HG03342 (cell line): ENCODE results near the gene AGAP2.
"Not testable (repeated sequence)": the region's sequence is repeated elsewhere in the genome, so short reads cannot be mapped to it uniquely, and the experiment has no call there.

ENCODE experiments used
- ATAC-seq: cut with Tn5 transposase; IDR thresholded peaks from one replicate; pipeline ENCODE4 v1.9.1; 2021; ENCODE audit warnings: mild to moderate bottlenecking, moderate library complexity; ENCODE audit not compliant: unreplicated experiment

Gene AGAP2

DNA sequence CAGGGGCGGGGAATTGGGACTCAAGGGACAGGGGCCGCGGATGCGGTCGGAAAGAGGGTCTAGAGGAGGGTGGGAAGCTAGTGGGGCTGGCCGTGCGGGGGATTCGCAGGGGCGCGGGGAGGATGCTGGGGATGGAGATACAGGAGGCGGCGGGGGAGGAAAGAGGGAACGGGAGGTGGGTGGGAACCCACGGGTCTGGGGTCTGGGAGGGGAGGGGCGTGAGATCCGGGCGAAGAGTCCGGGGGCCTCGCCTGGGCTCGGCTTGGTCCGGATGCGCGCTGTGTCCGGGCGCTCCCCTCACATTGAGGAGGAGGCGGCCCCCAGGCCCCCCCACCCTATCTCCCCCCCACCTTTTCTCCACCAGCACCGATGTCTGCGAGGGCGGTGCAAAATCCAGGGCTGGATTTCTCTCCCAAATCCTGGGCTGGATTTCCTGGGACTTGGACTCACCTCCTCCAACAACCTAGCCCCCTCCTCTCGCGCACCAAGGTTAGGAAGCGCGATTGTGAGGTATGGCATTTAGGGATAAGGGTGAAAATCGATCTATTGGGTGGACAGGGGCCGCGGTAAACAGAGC lies at the start of gene AGAP2:
TSS of gene AGAP2 (minus strand) at position 82 of the 577 bp plus-strand sequence. CDS start 496 bp downstream, outside the sequence.
- no peak for ATAC-seq

DNA sequence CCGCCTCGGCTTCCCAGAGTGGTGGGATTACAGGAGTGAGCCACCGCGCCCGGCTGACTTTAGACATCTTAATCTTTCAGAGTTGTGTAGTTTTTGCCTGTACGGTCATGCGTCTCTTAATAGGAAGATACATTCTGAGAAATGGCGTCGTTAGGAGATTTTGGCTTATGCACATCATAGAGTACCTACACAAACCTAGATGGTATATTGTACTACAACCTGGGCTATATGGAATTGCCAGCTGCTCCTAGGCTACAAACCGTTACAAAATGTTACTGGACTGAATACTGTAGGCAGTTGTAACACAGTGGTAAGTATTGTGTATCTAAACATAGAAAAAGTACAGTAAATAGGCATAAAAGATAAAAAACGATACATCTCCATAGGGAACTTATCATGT lies 45.3 kb upstream of the AGAP2 start:
- ATAC-seq = no peak

DNA sequence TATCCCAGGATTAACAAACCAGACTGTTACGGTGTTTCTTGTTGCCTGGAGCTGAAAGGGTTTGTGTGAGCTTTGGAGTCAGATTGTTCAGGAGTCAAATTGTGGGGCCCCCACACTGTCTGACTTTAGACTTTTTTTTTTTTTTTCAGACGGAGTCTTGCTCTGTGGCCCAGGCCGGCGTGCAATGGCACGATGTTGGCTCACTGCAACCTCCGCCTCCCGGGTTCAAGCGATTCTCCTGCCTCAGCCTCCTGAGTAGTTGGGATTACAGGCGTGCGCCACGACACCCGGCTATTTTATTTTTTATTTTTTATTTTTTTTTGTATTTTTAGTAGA lies 44.9 kb upstream of the AGAP2 start:
- ATAC-seq = no peak

DNA sequence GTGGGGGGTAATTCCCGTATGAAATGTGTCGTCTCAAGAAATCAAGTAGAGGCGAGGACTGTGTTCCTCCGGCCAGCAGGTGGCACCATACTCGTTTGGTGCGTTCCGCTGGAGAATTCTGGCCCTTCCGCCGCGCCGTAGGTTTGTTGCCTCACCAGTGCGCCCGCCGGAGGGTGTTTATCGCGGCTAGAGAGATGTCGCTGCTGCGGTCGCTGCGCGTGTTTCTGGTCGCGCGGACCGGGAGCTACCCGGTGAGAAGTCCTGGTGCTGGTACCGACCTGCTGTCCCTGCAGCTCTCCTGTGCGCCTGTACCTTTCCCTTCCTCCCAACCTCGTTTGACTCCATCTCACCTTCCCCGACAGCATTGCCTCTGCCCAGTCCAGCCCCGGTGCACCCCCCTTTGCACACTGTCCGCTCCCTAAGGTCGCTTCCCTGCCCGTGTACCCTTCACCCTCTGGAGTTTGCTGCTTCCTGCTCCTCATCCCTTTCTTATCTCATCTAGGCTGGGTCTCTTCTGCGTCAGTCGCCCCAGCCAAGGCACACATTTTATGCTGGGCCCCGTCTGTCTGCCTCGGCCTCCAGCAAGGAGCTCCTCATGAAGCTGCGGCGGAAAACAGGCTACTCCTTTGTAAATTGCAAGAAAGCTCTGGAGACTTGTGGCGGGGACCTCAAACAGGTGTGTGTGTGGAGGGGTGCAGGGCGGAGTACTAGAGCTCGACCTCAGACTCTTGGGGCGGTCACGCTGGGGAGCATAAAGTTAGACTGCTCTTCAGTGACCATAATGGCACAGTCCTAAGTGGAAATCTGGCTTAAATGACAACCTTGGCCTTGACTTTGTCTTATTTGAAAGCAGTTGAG lies 44.3 kb upstream of the AGAP2 start, which contains the start of gene TSFM:
TSS of gene TSFM (plus strand) at position 180 of the 858 bp plus-strand sequence. CDS start at position 195, 15 bp downstream.
- ATAC-seq = peak; percentile 80

DNA sequence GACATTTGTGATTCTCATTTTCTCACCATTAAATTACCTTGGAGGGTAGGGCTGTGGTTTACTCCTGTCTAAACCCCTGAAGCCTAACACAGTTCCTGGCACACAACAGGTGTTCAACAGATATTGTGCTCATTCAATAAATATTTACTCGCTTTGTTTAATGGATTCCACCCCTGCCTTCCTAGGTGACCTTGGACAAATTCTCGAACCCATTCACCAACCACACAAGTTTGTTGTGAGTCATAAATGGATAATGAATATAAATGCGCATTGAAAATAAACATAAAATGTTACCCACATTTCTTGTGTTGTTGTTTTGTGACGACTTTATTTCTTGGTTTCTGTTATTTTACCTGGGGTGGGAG lies 43.7 kb upstream of the AGAP2 start:
- peak; percentile 18 for ATAC-seq

DNA sequence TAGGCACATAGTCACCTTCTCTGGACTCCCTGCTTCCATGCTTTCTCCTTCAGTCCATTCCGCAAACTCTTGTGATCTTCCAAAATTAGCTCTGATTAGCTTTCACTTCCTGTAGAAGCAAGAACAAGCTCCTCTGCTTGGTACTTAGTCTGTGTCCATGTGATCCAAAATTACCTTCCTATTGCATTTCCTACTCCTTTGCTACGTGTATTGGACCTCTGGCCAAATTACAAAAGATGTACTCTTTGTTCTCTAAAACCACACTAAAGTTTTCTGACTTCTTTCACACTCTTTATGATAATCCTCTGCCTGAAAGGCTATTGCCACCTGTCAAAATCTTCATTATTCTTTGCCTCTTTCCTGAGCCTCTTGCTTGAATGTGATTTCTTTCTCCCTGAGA lies 43.3 kb upstream of the AGAP2 start:
- no peak for ATAC-seq

DNA sequence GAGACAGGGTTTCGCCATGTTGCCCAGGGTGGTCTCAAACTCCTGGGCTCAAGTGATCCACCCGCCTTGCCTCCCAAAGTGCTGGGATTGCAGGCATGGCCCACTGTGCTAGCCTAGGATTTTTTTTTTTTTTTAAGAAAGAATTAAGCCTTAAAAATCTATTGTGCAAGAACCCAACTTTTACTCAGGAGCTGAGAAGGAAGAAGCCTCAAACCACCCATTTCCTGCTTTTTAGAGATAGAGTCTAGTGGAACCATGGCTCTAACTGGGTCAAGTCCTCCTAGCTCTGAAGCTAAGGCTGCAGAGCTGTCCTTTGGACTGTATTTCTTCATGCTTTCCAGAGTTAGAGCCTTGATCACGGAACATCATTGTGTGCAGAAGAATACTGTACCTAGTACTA lies 42.7 kb upstream of the AGAP2 start:
- ATAC-seq = no peak

DNA sequence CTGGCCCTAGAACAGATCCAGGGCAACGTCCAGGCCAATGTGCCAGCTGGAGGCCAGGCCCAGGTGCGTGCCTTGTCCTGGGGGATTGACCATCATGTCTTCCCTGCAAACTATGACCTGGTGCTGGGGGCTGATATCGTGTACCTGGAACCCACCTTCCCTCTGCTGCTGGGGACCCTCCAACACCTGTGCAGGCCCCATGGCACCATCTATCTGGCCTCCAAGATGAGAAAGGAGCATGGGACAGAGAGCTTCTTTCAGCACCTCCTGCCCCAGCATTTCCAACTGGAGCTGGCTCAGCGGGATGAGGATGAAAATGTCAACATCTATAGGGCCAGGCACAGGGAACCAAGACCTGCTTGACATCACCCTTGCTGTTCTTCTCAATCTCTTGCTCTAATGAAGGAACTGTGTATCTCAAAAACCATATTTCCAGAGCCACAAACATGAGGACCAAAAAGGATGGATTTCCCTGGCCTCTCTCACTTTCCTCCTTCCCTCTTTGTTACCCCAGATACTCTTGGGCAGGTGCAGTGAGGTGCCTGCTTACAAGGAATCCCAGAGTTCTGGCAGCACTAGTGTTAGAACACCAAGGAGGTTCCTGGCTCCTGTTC lies 41.8 kb upstream of the AGAP2 start:
- no peak for ATAC-seq

DNA sequence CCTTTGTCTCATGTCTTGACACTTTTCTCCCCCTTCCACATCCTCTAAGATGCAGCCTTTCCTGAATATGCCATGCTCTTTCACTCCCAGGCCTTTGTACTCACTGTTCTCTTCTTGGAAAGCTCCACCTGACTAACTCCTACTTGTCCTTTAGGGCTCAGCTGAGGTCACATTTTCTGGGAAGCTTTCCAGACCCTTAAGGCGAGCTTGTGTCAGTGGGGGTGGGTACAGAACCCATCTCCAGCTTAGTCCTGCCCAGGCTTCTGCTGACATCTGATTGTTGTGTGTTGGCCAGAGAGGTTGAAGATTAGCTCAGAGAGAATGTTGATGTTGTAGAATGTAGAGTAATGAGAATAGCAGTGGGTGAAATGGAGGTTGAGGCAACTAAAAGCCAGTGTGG lies 41.2 kb upstream of the AGAP2 start:
- no peak for ATAC-seq

DNA sequence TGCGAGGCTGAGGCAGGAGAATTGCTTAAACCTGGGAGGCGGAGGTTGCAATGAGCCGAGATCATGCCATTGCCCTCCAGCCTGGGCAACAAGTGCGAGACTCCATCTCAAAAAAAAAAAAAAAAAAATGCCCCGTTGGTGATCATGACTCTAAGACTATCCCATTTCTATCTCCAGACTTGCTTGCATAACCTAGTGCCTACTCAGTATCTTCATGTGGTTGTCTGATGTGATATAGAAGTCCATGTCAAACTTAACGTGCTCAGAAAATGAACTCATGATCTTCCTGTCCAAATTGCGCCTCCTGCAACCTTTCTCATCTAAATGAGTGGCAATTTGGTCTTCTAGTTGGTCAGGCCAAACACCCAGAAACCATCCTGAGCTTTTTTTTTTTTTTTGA lies 39.4 kb upstream of the AGAP2 start:
- ATAC-seq = no peak

DNA sequence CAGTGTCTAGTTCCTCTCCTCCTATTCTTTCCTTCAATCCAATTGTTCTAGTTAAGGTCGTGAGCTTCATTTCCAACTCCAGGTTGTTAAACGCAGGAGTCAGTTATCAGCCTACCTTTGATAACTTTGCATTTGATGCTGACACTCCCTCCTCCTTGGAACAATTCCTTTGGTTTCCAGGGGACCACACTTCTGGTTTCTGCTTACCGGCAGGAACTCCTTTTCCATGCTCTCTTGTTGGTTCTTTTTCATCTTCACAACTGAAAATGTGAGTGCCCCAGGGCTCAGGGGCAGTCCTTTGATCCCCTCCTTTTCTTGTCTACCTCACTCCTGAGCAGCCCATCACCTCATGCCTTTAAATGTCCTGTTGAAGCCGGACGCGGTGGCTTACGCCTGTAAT lies 38.8 kb upstream of the AGAP2 start:
- ATAC-seq = no peak

DNA sequence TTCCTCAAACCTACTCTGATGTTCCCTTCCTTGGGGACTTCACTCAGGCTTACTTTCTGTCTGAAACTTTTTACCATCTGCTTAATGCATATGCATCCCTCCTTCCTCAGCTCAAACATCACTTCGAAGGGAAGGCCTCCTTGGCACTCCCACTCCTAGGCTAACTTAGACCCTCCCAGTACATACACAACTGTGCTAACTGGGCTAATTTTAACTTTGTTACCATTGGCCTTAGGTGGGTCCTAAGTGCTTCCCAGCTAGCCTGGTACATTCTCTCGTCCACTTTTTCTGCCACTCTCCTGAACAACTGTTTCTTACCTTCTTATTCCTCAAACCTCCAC lies 37.7 kb upstream of the AGAP2 start:
- no peak for ATAC-seq

DNA sequence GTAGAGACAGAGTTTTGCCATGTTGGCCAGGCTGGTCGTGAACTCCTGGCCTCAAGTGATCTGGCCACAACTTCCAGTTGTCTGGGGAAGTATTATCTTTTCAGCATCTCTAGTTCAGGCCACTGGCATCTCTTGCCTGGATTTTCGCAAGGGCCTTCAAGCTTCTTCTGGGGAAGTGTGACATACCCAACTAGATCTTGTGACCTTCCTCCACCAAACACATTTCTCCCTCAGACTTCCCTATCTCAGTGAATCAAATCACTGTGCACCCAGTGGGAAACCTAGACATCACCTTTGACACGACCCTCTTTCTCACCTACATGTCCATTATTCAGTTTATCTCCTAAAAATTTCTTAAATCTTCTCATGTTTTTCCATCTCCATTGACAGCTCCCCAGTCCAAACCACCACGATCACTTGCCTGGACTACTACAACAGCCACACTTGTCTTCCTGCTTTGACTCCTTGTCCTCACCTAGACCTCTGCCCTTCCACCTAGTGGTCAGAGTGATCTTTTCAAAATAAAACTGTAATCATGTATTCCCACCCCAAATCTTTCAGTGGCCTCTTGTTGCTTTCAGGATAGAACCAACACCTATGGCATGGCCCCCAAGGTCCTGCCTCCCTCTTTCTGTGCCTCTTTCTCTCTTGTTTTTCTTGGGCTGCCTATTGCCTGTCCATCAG lies 37.2 kb upstream of the AGAP2 start:
- ATAC-seq = no peak

DNA sequence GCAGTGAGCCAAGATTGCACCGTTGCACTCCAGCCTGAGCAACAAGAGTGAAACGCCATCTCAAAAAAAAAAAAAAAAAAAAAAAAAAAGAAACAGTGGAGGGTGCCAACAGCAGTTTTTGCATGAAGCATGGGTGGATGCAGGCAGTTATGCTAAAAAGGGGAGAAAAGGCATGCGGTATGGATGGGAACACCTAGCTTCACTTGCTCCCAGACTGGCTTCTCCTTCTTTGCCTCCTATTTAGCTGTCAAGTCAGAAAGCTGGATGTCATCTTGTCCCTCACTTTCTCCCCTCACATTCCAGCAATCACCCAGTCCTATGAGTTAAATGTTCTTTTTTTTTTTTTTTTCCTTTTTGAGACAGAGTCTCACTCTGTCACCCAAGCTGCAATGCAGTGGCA lies 36.5 kb upstream of the AGAP2 start:
- ATAC-seq = no peak

DNA sequence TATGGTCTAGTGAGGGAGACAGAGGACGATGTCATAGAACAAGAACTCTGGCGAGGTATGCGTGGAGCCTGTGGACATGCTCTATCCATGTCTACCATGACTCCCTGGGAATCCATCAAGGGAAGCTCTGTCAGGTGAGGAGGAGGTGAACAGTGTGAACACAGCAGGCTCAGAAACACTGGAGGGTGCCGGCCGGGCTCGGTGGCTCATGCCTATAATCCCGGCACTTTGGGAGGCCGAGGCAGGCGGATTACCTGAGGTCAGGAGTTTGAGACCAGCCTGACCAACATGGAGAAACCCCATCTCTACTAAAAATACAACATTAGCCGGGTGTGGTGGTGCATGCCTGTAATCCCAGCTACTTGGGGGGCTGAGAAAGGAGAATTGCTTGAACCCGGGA lies 36.1 kb upstream of the AGAP2 start:
- ATAC-seq = not testable (repeated sequence)

DNA sequence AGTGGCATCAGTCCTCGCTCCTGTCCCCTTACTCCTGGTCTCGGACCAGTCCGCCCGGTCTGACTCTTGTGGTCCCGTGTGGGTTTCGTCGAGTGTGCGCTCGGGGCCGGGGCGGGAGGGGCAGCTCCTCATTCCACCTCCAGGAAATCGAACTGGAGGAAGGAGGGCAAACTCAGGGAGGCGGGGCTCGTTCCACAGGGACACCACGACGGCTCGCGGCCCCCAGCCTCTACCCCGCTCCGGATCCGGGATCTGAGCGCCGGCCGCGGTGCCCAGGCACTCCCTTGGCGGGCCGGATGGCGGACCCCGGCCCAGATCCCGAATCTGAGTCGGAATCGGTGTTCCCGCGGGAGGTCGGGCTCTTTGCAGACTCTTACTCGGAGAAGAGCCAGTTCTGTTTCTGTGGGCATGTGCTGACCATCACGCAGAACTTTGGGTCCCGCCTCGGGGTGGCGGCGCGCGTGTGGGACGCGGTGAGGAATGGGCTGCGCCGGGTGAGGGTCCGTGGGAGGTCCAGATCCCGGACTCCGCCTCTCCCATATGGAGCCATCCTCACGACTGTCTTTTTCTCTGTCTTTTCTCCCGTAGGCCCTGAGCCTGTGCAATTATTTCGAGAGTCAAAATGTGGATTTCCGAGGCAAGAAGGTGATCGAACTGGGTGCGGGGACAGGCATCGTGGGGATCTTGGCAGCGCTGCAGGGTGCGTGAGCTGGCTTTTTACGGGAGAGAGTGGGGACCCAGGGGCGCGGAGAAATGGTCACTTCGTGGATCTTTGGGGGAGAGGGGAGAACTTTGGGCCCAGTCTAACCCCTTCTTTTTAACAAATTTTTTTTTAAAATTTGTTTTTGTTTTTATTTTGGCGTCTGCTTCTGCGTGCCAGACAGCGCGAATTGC lies 34.1 kb upstream of the AGAP2 start, which contains the start of gene EEF1AKMT3:
TSS of gene EEF1AKMT3 (plus strand) at position 186 of the 894 bp plus-strand sequence. CDS start at position 297, 111 bp downstream.
- ATAC-seq = peak; percentile 8

DNA sequence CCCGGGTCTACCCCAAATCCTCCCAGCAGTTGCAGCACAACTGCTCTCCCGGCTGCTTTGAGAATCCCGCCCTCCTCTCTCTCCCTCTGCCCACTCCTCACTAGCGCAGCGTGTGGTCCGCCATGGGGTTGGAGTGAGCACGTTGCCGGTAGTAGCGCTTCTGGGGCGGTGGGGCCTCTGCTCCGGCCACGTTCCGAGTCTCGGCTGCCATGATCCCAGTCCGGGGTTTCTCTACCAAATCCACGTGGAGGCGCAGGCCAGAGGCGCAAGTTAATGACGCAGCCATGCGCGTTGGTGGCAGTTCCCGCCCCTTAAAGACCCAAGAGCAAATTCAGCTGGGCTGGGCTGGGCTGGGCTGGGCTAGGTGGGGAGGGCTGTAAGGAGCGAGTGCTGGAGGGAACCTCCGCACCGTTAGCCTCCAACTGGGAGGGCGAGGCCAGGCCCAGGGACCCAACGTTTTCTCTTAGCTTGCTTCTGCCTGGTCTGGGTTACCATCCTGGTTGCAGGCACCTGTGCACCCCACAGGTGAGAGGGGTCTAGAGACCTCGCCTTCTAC lies 33.4 kb upstream of the AGAP2 start, which contains the start of gene METTL1:
TSS of gene METTL1 (minus strand) at position 233 of the 556 bp plus-strand sequence. CDS start at position 211, 22 bp downstream.
- peak; percentile 89 for ATAC-seq

DNA sequence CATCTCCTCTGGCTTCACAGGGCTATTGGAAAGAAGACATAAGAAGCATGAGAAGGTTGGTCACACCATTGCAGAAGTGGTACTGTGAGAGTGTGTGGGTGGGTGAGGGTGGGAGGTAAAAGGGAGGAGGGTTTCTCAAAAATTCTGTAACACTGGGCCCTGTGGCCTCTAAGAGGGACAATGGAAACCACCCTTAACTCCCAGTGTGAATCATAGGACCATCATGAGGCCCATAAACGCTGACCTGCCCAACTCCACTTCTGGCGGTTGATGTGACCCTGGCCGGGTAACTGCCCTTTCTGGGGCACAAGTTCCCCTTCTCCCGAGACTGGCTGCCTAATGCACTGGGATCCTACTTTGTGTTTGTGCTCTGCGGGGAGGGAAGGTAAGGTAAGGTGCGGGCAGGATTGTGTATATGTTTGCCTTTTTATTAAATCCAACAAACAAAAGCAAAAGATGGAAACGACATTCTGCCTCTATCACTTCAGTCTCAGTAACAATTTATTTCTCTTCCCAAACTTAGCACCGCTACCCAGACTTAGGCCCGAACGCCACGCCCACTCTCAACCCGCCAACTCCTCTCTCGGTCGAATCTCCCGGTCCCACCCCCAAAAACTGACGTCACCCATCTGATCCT lies 32.8 kb upstream of the AGAP2 start:
- peak; percentile 63 for ATAC-seq

DNA sequence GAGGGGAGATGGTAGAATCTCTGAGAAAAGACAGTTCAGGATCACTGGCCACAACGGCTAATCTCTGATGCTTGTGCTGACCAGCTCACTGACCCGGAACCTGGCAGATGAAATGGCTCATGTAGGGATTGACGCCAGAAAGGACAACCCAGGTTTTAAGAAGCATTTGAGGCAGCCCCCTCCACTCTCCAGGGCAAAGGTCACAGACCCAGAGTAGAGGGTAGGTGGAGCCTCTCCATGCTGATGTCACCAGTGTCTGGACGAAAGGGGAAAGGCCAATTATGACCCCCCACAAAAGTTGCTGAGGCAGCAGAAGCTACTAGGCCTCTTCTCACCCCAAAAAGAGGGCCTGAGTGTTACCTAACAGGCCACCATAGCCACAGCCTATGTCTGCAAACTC lies 32.2 kb upstream of the AGAP2 start:
- ATAC-seq = no peak

DNA sequence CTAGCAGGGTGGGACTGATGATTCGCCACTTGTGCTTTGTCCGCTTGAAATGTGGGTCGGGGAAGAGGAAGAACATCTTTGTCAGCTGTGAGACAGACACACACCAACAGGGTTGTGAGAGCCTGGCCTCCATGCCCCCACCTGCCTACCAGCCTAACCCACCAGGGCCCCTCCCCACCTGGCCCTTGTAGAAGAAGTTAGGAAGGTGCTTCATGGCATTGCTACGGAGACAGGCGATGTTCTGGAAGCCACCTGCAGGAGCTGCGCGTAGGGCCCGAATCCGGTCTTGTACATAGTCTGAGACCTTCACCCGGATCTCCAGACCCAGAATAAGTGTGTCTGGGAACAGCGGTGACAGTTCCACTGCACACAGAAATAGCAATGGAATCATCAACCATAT lies 31.1 kb upstream of the AGAP2 start:
- no peak for ATAC-seq
